ENCODE data around the gene HEMK1. TPM values are rescaled to one million over a fixed set of nuclear protein-coding genes. Genes with fewer than 3 reads are reported as not detected.

Gene HEMK1
- total and polyA plus RNA-seq, 9 donors, result 12.9 to 21.5 (median 16.6) TPM

DNA sequence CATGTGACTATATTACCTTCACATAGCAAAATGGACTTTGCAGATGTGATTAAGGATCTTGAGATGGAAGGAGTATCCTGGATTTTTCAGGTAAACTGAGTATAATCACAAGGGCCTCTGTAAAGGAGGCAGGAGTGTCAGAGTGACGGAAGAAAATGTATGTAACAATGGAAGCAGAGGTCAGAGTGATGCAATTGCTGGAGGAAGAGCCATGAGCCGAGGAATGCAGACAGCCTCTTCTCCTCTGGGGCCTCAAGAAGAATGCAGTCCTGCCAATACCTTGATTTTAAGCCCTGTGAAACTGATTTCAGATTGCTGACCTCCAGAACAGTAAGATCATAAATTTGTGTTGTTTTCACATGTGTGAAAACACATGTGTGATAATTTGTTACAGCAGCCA, 15.1 kb downstream of the HEMK1 start:
- Histone ChIP-seq H3K4me3 (ENCODE audit: low read length) (no peak overlapping the region), H3K27me3 (ENCODE audit: control insufficient read depth, insufficient read depth, low read length) (no peaks in the 10 kb centered on the region), H3K9me3 (replicated peaks; ENCODE audit: control insufficient read depth, low read depth, low read length) (no peaks in the 10 kb centered on the region), H3K4me1 (ENCODE audit: control insufficient read depth, insufficient read depth, low read length) (peaks cover 5% of the 10 kb centered on the region), H3K27ac (ENCODE audit: low read length) (no peak overlapping the region), H3K36me3 (ENCODE audit: control insufficient read depth, insufficient read depth, low read length) (peaks cover 46% of the 10 kb centered on the region)
- WGBS (ENCODE audit: insufficient coverage), result 29% methylated on average over 1 of the region's 2 CpGs
- DNase-seq, result no peak

DNA sequence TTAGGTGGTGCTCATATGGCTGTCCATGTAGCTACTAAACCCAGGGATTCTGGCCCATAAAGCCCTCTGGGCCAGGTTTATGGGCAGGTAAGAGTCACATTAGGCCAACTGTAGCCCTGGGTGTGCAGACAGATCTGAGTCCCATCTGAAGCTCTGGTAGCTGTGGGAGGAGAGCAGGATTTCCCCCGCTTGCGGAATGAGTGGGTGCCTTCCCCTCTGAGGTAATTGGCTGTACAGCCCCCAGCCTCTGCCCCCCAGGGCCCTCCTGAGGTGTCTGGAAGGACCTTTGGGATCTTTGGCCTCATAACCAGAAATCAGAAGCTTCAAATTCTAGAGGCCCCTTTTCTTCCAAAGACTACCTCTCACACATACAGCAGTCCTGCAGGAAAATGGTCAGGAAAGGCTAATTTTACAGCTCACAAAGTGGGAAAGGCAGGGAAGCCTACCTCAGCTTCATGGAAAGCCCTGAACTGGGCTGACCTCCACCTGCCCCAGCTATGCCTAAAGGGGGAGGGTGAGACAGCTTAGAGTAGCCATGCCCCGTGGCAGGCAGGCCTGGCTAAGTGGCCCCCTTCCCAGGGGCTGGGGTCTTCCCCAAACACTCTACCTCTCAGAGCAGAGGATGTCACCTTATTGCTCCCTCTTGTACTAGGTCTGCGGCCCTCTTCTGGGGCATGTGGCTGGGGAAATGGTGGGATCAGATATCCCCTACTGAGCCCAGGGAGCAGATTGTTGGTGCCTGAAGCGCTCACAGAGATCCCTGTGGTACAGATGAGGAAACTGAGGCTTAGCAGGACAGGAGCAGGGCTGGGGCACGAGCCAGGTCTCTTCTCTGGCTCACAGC, 16.8 kb downstream of the HEMK1 start:
- H3K27me3 ChIP-seq (ENCODE audit: control insufficient read depth, insufficient read depth, low read length), result no peaks in the 10 kb centered on the region
- no peaks in the 10 kb centered on the region for H3K9me3 ChIP-seq (replicated peaks; ENCODE audit: control insufficient read depth, low read depth, low read length)
- no peak overlapping the region for H3K4me3 ChIP-seq (ENCODE audit: low read length)
- H3K4me1 ChIP-seq (ENCODE audit: control insufficient read depth, insufficient read depth, low read length), result peaks cover 13% of the 10 kb centered on the region
- DNase-seq, result no peak
- no peak overlapping the region for H3K27ac ChIP-seq (ENCODE audit: low read length)
- WGBS (ENCODE audit: insufficient coverage), result 74% methylated on average over 3 of the region's 6 CpGs
- H3K36me3 ChIP-seq (ENCODE audit: control insufficient read depth, insufficient read depth, low read length), result peaks cover 30% of the 10 kb centered on the region

DNA sequence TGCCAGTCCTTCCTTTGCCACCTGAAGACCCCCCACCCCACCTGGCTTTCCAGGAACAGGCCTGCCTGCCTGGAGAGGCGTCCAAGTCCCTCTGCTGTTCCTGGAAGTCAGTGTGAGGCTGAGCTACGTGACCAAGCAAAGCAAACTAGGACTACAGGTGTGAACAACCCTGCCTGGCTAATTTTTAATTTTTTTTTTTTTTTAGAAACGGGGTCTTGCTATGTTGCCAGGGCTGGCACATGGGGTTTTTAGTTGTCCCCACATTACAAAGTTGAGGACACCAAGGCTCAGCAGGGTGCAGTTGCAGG, 17.4 kb downstream of the HEMK1 start:
- H3K9me3 ChIP-seq (replicated peaks; ENCODE audit: control insufficient read depth, low read depth, low read length), result no peaks in the 10 kb centered on the region
- H3K27me3 ChIP-seq (ENCODE audit: control insufficient read depth, insufficient read depth, low read length), result no peaks in the 10 kb centered on the region
- H3K27ac ChIP-seq (ENCODE audit: low read length), result no peak overlapping the region
- peaks cover 16% of the 10 kb centered on the region for H3K4me1 ChIP-seq (ENCODE audit: control insufficient read depth, insufficient read depth, low read length)
- no peak overlapping the region for H3K4me3 ChIP-seq (ENCODE audit: low read length)
- peaks cover 25% of the 10 kb centered on the region for H3K36me3 ChIP-seq (ENCODE audit: control insufficient read depth, insufficient read depth, low read length)
- 73% methylated on average over 2 of the region's 3 CpGs for WGBS (ENCODE audit: insufficient coverage)
- no peak for DNase-seq

DNA sequence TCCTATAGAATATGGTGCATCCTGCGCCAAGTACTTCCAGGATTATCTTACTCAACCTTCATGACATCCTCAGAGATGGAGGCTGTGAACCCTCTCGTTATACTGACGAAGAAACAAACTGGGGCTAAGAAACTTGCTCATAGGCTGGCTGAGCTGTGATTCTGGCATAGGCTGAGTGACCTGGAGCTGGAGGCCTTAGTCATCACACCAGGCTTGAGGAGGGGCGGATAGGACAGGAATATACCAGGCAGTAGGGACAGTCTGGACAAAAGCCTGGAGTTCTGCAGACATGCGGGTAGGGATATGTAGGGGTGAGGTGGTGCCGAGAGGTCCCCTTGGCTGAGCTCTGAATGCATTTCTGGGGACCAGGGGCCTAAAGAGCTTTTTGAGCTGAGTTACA, 18.1 kb downstream of the HEMK1 start:
- DNase-seq, result no peak
- H3K36me3 ChIP-seq (ENCODE audit: control insufficient read depth, insufficient read depth, low read length), result peaks cover 19% of the 10 kb centered on the region
- no peak overlapping the region for H3K4me3 ChIP-seq (ENCODE audit: low read length)
- no peaks in the 10 kb centered on the region for H3K9me3 ChIP-seq (replicated peaks; ENCODE audit: control insufficient read depth, low read depth, low read length)
- whole genome bisulfite sequencing (ENCODE audit: insufficient coverage), result 86% methylated on average over 5 of the region's 6 CpGs
- peaks cover 20% of the 10 kb centered on the region for H3K4me1 ChIP-seq (ENCODE audit: control insufficient read depth, insufficient read depth, low read length)
- H3K27me3 ChIP-seq (ENCODE audit: control insufficient read depth, insufficient read depth, low read length), result no peaks in the 10 kb centered on the region
- no peak overlapping the region for H3K27ac ChIP-seq (ENCODE audit: low read length)

DNA sequence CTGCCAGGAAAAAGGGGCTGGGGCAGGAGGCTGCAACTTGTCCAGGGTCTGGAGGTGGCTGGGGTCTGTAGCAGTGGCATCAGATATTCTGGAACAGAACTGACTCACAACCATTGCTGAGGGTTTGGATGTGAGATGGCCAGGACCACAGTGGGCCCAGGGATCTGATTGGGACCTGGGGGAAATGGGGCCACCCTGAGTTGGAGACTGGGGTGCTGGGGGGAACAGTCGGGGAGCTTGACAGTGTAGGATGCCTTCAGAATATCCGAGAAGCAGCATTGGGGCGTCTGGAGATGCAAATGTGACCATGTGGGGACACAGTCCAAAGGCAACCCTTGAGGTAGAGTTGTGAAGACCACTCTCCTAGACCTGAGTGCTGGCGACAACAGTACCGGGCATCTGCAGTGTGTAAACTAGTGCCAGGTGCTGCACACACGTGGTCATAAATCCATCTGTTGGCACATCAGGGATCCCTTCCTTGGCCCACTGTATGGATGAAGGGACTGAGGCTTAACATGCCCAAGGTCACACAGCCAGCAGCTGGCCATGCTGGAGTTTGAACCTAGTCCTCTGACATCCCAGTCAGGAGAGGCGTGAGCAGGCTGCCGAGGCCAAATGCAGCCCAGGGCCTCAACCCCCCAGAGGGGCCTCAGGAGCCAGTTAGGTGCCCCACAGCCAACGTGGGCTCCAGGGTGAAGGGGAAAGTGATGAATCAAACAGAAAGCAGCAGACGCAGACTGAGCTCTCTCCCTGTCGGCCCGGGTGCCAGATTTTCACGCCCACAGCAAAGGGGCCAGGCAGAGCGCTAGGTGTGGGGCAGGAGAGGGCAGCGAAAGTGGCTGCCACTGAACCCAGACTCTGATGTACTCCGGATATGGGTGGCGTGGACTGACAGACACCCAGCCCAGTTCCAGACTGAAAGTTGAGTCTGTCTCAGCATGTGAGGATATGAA, 18.8 kb downstream of the HEMK1 start:
- Histone ChIP-seq H3K4me1 (ENCODE audit: control insufficient read depth, insufficient read depth, low read length) (peaks cover 27% of the 10 kb centered on the region), H3K4me3 (ENCODE audit: low read length) (no peak overlapping the region), H3K27me3 (ENCODE audit: control insufficient read depth, insufficient read depth, low read length) (no peaks in the 10 kb centered on the region), H3K36me3 (ENCODE audit: control insufficient read depth, insufficient read depth, low read length) (peaks cover 11% of the 10 kb centered on the region), H3K27ac (ENCODE audit: low read length) (no peak overlapping the region), H3K9me3 (replicated peaks; ENCODE audit: control insufficient read depth, low read depth, low read length) (no peaks in the 10 kb centered on the region)
- no peak for DNase-seq
- WGBS (ENCODE audit: insufficient coverage), result 50% methylated on average over 16 of the region's 17 CpGs

DNA sequence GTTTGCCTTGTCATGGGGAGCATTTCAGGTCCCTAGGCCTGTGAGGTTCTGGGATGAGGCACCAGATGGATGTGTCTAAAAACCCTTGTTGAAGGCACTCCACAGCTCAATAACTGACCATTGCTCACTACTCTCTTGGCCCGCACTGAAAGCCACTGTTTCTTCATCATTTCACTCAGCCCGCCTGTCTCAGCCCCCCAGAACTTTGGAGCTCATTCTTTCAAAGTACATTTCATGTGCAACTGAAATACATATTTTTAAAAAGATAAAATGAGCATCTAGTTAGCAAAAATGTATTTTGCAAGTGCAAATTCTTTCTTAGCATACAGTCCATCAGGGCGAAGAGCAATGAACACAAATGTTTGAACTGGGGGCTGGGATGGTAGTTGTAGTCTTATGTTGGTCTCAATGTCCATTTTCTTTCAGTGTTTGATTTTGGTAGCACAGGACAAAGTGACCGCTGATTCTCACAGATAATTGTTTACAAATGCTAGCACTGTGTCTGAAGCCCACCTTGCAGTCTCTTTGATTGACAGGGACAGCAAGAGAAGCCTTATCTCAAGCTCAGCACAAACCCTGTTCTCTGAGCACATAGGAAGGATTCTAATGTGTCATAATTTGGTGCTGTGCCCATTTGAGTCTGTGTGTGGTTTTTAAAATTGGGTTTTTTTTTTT, 19.6 kb downstream of the HEMK1 start:
- peaks cover 28% of the 10 kb centered on the region for H3K4me1 ChIP-seq (ENCODE audit: control insufficient read depth, insufficient read depth, low read length)
- H3K4me3 ChIP-seq (ENCODE audit: low read length), result no peak overlapping the region
- no CpG with 5 or more reads among the region's 4 CpGs for WGBS (ENCODE audit: insufficient coverage)
- H3K27me3 ChIP-seq (ENCODE audit: control insufficient read depth, insufficient read depth, low read length), result no peaks in the 10 kb centered on the region
- H3K27ac ChIP-seq (ENCODE audit: low read length), result no peak overlapping the region
- no peaks in the 10 kb centered on the region for H3K9me3 ChIP-seq (replicated peaks; ENCODE audit: control insufficient read depth, low read depth, low read length)
- DNase-seq, result no peak
- H3K36me3 ChIP-seq (ENCODE audit: control insufficient read depth, insufficient read depth, low read length), result peaks cover 9% of the 10 kb centered on the region

DNA sequence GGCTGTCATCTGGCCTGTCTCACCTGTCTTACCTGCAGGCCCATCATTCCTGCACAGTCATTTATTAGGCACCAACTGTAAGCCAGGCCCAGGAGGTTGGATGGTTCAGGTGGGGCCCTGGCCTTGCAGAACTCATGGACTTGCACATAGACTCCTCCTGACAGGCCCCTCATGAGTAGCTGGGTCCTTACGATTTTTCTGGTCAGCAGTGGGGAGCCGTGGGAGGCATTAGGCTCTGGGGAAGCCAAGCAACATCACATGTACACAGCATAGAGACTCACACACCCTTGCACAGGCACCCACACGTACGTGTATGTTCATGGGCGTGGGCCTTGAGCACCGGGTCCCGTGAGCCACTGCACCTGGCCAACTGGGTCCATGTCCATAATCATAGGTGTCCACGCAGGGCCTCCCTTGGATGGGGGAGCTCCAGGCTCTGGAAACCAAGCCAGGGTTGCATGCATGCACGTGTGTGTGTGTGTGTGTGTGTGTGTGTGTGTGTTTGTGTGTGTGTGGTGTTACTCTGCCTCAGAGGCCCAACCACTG, 21.9 kb downstream of the HEMK1 start:
- 59% methylated on average over 6 of the region's 9 CpGs for WGBS (ENCODE audit: insufficient coverage)
- no peaks in the 10 kb centered on the region for H3K27me3 ChIP-seq (ENCODE audit: control insufficient read depth, insufficient read depth, low read length)
- no peak overlapping the region for H3K27ac ChIP-seq (ENCODE audit: low read length)
- no peak overlapping the region for H3K4me3 ChIP-seq (ENCODE audit: low read length)
- DNase-seq, result no peak
- H3K9me3 ChIP-seq (replicated peaks; ENCODE audit: control insufficient read depth, low read depth, low read length), result no peaks in the 10 kb centered on the region
- H3K36me3 ChIP-seq (ENCODE audit: control insufficient read depth, insufficient read depth, low read length), result no peaks in the 10 kb centered on the region
- peaks cover 28% of the 10 kb centered on the region for H3K4me1 ChIP-seq (ENCODE audit: control insufficient read depth, insufficient read depth, low read length)

DNA sequence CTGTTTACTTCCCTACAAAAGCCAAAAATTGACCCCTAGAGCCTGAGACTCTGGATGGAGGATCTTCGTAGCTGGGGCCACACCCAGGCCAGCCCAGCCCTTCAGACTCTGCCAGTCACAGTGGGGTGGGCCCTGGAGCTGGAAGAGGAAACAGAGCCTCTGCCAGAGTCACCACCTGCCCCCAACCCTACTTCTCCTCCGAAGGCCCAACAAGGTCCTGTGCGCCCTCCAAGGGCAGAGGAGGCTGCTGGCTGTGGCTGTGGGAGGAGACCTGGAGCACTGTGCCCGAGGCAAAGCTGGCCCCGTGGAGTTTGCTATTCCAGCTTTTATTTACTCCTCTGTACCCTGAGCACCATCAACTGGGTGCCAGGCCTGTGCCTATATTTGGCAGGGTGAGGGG, 23.2 kb downstream of the HEMK1 start:
- WGBS (ENCODE audit: insufficient coverage), result no CpG with 5 or more reads among the region's 5 CpGs
- no peaks in the 10 kb centered on the region for H3K9me3 ChIP-seq (replicated peaks; ENCODE audit: control insufficient read depth, low read depth, low read length)
- no peak overlapping the region for H3K4me3 ChIP-seq (ENCODE audit: low read length)
- no peak overlapping the region for H3K27ac ChIP-seq (ENCODE audit: low read length)
- no peaks in the 10 kb centered on the region for H3K27me3 ChIP-seq (ENCODE audit: control insufficient read depth, insufficient read depth, low read length)
- no peak for DNase-seq
- H3K36me3 ChIP-seq (ENCODE audit: control insufficient read depth, insufficient read depth, low read length), result no peaks in the 10 kb centered on the region
- peaks cover 28% of the 10 kb centered on the region for H3K4me1 ChIP-seq (ENCODE audit: control insufficient read depth, insufficient read depth, low read length)

DNA sequence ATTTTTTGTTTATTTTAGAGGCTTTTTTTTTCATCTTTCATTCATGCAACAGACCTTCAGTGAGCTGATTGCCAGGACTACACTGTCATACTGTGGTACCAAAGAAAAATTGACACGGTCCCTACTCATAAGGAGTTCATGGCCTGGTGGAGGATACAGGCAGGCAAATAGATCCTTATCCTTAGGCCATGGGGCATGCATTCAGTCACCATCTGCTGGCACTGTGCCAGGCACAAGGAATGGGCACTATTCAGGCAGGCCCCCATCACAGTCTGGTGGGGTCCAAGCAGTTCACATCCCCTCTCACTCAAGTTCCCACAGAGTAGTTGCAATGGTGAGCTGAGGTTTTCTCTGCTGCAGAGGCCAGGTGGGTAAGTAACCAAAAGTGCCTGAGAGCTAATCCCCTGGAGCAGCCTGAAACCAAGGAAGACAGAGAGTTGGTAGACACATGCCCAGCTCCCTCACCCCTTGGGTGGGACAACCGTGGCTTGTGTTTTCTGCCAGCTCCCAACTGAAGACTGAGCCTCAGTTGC, 25.0 kb downstream of the HEMK1 start:
- Histone ChIP-seq H3K27me3 (ENCODE audit: control insufficient read depth, insufficient read depth, low read length) (no peaks in the 10 kb centered on the region), H3K4me1 (ENCODE audit: control insufficient read depth, insufficient read depth, low read length) (peaks cover 26% of the 10 kb centered on the region), H3K4me3 (ENCODE audit: low read length) (no peak overlapping the region), H3K36me3 (ENCODE audit: control insufficient read depth, insufficient read depth, low read length) (no peaks in the 10 kb centered on the region), H3K27ac (ENCODE audit: low read length) (no peak overlapping the region), H3K9me3 (replicated peaks; ENCODE audit: control insufficient read depth, low read depth, low read length) (no peaks in the 10 kb centered on the region)
- no peak for DNase-seq
- 0% methylated on average over 1 of the region's 2 CpGs for WGBS (ENCODE audit: insufficient coverage)

Measured in muscle of leg (tissue), 11 donors.